HG02852 (cell line): ENCODE data around the gene UTS2B.

Experiments
- ATAC-seq: cut with Tn5 transposase; IDR thresholded peaks from one replicate; pipeline ENCODE4 v1.9.1; 2021; ENCODE audit warnings: mild to moderate bottlenecking, moderate library complexity; ENCODE audit not compliant: unreplicated experiment

The UTS2B gene

DNA sequence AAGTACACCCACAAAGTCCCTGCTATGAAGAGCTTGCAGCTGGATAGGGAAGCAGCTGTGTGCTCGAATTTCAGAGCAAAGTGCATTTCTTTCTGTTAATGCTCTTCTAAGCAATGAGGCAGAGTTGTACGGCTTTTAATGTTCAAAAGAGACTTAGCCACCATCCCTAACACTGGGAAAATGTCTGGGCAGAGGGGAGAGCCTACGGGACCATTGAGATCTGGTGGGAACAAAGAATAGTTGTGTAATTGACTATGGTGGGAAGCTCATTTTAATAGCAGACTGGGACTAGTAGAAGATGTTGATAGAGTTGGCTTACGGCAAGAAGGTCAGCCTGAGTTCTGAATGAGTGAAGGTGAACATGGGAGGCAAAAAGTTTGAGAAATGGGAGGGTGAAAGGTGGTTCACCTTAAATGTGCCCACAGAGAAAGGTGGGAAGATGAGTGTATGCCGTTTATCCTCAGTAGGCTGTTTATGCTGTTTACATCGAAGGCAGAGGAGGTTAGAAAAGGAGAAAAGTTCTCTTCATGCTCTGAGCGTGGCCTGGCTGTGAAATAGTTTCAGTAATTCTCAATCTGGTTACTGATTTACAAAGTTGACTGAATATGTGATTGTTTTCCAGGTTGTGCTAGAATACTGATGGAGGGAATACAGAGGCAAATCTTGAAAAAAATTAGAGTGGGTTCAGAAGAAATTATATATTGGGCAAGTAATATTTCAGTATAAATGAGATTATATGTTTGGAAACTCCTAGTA, 22.9 kb upstream of the UTS2B start:
- ATAC-seq: no peak

GRCh38 chr3:191352014-191352413, 21.7 kb upstream of the UTS2B start:
- no peak for ATAC-seq

DNA sequence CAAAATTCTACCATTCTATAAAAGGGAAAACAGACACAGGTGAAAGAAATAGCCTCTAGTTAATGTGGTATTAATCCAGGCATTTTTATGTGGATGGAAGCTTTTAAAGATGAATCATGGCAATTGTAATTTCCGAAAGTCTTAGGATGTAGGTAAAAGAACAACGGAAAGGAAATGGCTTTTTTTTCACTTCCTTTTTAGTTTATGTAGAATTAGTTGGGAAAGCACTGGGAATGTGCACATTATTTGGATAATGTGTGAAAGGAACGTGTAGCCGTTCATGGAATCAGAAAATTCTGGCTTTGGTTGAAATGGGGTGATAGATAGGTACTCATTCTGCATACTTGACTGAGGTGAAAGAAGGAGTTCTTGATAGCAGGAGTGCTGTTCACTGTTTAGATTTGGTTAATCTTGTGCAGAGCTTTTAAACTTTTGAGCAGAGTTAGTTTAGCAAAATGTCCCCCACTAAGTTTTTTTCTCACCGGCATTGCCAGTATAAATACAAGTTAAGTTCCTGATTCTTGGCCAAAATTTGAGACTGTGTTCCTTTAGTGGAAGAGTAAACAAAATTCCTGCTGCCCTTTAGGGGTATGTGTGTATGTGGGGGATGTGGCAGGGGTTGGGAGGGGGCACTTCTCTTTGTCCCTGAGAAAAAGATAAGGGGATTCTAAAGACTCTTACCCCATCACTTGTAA, 20.2 kb upstream of the UTS2B start:
- no peak for ATAC-seq

- no peak for ATAC-seq
These were observed 17.8 kb upstream of the UTS2B start for GRCh38 chr3:191348098-191348497.

GRCh38 chr3:191347228-191347627, 16.9 kb upstream of the UTS2B start:
- ATAC-seq: no peak

GRCh38 chr3:191345334-191345733, 15.0 kb upstream of the UTS2B start:
- ATAC-seq: no peak

DNA sequence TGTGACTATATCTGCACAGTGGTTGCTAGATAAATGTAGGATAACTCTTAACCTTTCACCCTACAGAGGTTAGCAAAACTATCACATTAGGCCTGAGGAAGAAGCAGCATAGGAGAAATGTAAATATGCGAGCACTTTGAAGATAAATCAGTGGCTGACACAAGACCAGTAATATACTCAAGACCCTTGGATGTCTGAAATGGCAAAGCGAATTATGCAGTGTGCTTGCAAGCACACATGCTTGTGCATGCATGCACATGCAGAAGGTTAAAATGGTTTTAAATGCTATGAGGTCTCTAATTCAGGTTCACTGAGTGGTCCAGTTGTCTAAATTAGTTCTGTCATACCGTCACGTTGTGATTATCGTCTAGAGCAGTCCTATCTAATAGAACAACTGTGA, 13.6 kb upstream of the UTS2B start:
- ATAC-seq: no peak

DNA sequence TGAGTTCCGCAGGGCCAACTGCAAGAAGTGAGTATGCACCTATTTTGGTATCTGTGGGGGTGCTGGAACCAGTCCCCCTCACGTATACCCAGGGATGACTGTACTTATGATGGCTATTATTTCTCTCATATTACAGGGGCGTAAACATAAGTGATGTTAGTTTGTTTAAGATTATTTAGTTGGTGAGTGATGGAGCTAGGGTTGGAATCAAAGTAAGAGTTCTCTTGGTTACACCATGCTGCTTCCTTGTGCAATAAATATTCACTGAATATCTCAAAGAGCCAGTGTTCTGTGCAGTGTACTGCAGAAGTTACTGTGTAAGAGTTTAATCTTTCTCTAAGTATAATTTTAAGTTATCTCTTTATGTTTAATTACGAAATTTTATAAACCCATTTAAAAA, 12.8 kb upstream of the UTS2B start:
- ATAC-seq: no peak

GRCh38 chr3:191342411-191342810, 12.1 kb upstream of the UTS2B start:
- no peak for ATAC-seq

- ATAC-seq: no peak
These were observed 11.7 kb upstream of the UTS2B start for GRCh38 chr3:191342006-191342405.

- no peak for ATAC-seq
These were observed 10.6 kb upstream of the UTS2B start for GRCh38 chr3:191340966-191341365.

DNA sequence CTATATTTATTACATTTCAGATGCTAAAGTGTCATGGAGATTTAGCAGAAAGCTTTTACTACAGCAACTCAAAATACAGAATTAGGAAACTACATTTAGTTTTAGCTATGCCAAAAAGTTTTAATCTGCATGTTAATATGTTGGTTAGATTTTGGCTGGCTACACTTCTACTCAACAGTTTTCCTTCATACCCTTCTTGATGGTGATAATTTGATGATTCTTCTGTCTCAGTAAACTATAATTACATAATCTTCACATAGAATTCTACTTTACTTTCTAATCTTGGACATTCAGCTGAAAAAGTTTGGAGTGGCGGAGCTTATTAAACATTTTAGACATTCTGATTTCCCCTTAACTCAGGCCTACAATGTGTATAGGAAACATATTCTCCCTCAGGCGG, 10.0 kb upstream of the UTS2B start:
- no peak for ATAC-seq

DNA sequence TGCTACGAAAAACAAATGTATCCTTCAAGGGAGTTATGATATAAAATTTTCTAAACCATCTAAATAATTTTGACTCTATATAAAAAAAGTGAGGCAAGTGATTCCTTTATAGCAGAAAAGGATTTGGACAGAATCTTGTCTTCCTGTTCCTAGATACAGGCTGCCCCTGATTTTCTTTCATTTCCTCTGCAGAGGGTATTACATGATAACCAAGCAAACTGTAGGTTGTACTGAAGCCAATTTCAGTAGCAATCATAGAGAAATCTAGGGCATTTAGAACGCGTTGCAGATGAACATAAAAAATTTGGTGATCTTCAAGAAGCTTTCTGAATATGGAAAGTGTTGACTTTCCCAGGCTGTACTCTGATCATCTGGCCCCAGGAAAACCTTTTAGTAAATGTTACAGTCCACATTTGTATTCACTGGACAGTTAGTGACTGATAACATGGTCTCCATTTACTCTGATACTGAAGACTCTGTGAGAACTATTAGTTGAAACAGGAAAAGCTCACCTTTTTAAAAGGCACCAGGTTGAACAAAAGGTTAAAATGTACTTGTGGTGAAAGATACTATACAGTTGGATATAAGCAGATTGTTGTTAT, 9.1 kb upstream of the UTS2B start:
- no peak for ATAC-seq

DNA sequence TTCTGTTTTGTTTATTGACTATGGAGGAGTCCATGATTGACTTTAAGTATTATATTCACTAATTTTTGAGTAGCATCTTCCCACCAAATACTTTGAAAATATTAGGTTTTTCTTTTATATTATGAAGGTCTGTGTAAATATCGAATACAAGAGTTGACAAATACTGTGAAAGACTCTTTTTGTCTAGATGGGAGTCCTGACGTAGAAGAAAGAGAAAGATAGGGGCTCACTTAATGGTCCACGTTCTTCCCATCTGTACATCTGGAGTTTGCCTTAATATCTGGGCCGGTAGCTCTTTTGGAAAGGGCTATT, 7.8 kb upstream of the UTS2B start:
- no peak for ATAC-seq

GRCh38 chr3:191336833-191337232, 6.5 kb upstream of the UTS2B start:
- ATAC-seq: peak; percentile 35

GRCh38 chr3:191334346-191334893, 4.1 kb upstream of the UTS2B start:
- no peak for ATAC-seq

- no peak for ATAC-seq
These were observed 3.1 kb upstream of the UTS2B start for GRCh38 chr3:191333298-191333880.

DNA sequence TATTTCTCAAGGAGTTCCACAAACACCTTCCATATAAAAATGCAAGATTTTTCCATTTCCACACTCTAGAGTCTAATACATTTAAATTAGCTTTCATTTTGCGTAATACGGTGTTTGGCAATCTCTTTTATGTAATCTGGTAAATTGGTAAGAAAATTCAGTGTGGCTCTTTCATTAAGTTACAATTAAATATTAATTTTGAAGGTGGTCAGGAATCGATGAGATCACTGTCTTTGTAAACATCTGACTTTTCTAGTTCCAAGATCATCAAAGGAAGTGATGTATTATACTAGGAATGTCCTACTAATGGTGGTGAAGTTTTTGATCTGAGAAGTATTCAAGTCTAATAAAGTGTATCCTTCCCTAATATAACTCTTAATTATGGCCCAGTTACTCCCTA, 1.1 kb upstream of the UTS2B start:
- ATAC-seq: no peak

DNA sequence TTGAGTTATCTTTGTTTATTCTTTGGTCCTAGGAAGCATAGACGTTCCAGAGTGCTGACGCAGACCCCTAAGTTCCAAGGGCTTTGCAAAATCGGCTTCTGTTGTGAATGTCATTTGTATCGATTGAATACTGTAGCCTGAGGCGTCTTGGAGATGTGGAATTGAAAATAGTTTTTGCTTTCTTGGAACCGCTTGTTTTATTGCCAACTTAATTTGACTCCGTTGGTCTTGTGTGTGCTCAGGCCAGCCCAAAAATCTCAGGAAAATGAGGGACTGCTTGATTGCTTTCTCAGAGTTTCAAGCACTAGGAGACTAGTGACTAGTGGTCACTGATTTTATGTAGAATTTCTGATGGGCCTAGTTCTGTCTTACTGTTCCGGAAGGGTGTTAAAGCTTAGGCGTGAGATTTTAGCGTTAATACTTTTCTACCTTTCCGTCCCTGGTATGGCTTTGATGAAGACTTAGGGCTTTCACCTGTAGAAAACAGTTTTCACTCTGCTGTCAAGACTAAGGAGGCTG, 263 bp upstream of the UTS2B start:
- no peak for ATAC-seq

DNA sequence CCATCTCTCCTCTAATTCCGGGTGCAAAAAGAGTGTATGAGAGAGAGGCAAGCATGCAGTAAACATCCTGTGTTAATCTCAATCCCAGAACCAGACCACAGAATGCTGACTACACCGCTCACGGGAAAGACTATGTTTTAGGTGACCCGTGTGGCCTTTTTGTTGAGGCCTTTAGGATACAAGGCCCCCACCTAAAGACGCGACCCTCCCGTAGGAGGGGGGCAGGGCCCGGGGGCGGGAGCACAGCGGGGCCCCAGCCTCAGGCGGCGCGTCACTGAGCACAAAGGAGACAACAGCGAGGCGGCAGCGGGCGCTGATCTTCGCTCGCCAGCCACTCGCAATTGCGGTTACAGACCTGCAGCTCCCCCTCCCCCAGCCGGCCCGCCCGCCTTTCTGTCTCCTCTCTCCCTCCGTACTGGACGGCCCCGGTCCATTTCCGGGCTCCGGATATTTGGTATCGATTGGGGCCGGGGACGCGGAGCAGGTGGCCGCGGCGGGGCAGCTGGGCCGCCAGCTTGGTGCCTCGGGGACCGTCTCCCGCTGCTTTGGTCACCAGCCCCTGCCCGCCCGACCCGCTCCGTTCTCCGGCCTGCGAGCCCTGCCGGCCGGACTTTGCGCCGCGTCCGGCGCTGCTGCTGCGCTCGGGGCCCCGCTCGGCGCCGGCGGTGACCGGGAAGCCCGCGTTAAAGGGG, 1.2 kb downstream of the UTS2B start, which contains the start of gene CCDC50:
TSS of gene CCDC50 (plus strand) at position 433 of the 692 bp plus-strand sequence. CDS start 281 bp downstream, outside the sequence.
- ATAC-seq: peak; percentile 81
